ENCODE data around the gene PRKAG1.

The PRKAG1 gene

DNA sequence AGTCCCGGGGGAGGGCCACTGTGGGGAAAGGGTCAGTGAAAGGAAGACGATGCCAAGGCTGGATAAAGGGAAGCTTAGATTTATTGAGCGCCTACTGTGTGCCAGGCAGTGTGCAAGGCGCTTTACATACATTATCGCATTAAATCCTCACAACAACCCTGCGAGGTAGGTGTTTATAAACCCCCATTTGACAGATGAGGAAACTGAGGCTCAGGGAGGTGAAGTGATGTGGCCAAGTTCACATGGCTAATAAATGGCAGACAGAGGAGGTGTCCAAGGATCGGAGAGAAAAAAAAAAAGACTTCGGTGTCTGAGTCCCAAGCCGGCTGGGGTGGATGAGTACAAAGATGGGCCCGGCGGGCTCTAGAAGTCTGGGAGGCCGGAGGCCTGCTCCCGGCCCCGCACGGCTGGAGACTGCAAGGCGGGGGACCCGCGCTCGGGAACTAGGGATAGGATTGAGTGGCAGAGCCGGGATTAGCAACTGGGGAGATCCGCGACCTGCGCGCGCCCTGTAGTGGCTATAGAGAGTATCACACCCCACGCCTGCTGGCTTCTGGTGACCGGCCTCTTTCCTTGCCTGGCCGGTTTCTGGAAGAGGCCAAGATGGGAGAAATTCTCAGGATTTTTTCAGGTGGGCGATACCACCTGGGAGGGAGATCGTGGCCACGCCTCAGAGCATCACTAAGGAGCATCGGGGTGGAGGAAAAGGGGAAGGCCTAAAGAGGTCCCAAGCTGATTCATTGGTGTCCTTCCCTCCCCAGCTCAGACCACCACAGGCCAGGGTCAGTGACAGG lies 23.3 kb downstream of the PRKAG1 start:
- Histone ChIP-seq H3K27ac (ENCODE audit: insufficient read depth, low read length, poor library complexity, severe bottlenecking) (no peak overlapping the region), H3K36me3 (ENCODE audit: control insufficient read depth, insufficient read depth, low read length) (no peaks in the 10 kb centered on the region), H3K9me3 (ENCODE audit: control insufficient read depth, low read length) (no peaks in the 10 kb centered on the region), H3K4me3 (ENCODE audit: insufficient read depth, low read depth, low read length, poor library complexity, severe bottlenecking) (no peak overlapping the region), H3K4me1 (ENCODE audit: control insufficient read depth, insufficient read depth, low read length, poor library complexity, severe bottlenecking) (peaks cover 46% of the 10 kb centered on the region), H3K27me3 (replicated peaks; ENCODE audit: control insufficient read depth, insufficient read depth, low read length, poor library complexity, severe bottlenecking) (peaks cover 37% of the 10 kb centered on the region)
- peak in 2 of 3 donors; percentile 25 to 29 for DNase-seq

DNA sequence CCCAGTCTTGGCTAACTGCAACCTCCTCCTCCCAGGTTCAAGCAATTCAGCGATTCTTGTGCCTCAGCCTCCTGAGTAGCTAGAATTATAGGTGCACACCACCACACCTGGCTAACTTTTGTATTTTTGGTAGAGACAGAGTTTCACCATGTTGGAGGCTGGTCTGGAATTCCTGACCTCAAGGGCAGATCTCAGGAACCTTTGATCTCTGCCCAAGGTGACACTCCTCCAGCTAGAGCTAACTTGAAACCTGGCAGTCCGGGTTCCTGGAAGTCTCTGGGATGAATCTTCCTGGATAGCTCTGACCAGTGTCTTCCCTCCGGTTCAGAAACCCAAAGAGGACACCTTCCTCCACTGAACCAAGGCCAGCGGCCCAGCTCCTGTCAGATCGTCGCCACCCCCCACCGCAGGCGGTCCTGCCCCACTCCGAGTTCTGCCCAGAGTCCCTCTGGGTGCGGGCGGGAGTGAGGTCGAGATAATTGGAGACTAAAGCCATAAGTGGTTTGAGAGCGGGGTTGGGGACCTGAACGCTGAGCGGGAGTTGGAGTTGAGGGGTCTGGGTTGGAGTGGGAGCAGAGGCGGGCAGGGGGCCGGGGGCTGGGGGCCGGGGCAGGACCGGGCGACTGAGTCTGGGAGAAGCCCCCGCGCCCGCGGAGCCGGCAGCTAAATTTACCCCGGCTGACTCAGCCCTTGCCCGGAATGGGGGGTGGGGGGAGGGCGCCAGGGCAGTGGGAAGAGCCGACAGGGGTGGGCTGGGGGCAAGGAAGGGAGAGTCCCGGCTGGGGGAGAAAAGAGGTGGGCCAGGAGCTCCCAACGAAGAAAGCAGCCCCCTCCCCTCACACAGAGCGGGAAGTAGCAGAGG lies 24.1 kb downstream of the PRKAG1 start:
- Histone ChIP-seq H3K4me1 (ENCODE audit: control insufficient read depth, insufficient read depth, low read length, poor library complexity, severe bottlenecking) (peaks cover 37% of the 10 kb centered on the region), H3K4me3 (ENCODE audit: insufficient read depth, low read depth, low read length, poor library complexity, severe bottlenecking) (no peak overlapping the region), H3K27me3 (replicated peaks; ENCODE audit: control insufficient read depth, insufficient read depth, low read length, poor library complexity, severe bottlenecking) (peaks cover 30% of the 10 kb centered on the region), H3K27ac (ENCODE audit: insufficient read depth, low read length, poor library complexity, severe bottlenecking) (no peak overlapping the region), H3K36me3 (ENCODE audit: control insufficient read depth, insufficient read depth, low read length) (no peaks in the 10 kb centered on the region), H3K9me3 (ENCODE audit: control insufficient read depth, low read length) (no peaks in the 10 kb centered on the region)
- DNase-seq, result no peak

DNA sequence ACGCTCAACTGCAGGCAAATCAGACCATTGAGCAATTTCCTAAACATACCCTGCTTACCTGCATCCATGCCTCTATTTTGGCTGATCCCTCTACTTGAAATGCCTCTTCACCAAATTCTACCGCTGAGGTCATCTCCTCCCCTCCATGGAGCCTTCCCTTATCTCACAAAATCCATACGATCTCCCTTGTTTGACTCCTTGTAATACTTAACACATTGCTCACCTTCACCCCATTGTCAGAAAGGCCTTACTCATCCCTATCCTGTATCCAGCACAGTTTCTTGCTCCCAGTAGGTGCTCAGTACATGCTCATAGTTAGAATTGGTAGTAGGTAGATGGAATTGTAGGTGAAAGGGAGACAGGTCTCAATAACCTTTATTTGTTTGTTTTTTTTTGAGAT lies 24.8 kb downstream of the PRKAG1 start:
- H3K9me3 ChIP-seq (ENCODE audit: control insufficient read depth, low read length), result no peaks in the 10 kb centered on the region
- H3K4me3 ChIP-seq (ENCODE audit: insufficient read depth, low read depth, low read length, poor library complexity, severe bottlenecking), result no peak overlapping the region
- H3K36me3 ChIP-seq (ENCODE audit: control insufficient read depth, insufficient read depth, low read length), result no peaks in the 10 kb centered on the region
- no peak for DNase-seq
- H3K27me3 ChIP-seq (replicated peaks; ENCODE audit: control insufficient read depth, insufficient read depth, low read length, poor library complexity, severe bottlenecking), result peaks cover 27% of the 10 kb centered on the region
- peaks cover 32% of the 10 kb centered on the region for H3K4me1 ChIP-seq (ENCODE audit: control insufficient read depth, insufficient read depth, low read length, poor library complexity, severe bottlenecking)
- H3K27ac ChIP-seq (ENCODE audit: insufficient read depth, low read length, poor library complexity, severe bottlenecking), result no peak overlapping the region

DNA sequence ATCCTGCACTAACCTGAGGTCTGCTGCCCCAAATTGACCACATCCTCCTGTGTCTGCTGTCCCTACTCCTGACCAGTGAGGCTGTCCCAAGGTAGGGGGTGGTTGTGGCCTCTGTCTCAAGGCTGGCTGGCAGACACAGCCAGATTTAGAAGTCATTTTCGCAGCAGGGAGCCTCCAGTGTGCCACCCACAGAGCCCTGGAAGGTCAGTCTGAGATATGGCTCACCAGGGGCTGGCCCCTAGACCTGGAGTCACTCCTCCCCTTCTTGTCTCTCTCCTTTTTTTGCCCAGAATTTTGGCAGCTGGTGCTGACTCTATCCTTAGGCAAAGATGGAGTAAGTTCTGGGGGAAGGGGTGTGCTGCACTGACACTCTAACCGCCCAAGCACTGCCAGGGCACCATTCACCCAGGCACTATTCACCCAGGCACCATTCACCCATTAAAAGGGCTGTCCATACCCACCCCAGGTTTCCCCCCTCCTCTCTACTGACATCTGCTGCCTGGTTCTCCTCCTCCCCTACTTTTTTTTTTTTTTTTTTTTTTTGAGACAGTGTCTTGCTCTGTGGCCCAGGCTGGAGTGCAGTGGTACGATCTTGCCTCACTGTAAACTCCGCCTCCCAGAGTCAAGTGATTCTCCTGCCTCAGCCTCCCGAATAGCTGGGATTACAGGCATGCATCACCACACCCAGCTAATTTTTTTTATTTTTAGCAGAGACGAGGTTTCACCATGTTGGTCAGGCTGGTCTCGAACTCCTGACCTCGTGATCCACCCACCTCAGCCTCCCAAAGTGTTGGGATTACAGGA lies 27.1 kb downstream of the PRKAG1 start:
- Histone ChIP-seq H3K27ac (ENCODE audit: insufficient read depth, low read length, poor library complexity, severe bottlenecking) (no peak overlapping the region), H3K4me1 (ENCODE audit: control insufficient read depth, insufficient read depth, low read length, poor library complexity, severe bottlenecking) (peaks cover 11% of the 10 kb centered on the region), H3K4me3 (ENCODE audit: insufficient read depth, low read depth, low read length, poor library complexity, severe bottlenecking) (no peak overlapping the region), H3K36me3 (ENCODE audit: control insufficient read depth, insufficient read depth, low read length) (no peaks in the 10 kb centered on the region), H3K27me3 (replicated peaks; ENCODE audit: control insufficient read depth, insufficient read depth, low read length, poor library complexity, severe bottlenecking) (peaks cover 12% of the 10 kb centered on the region), H3K9me3 (ENCODE audit: control insufficient read depth, low read length) (no peaks in the 10 kb centered on the region)
- DNase-seq, result no peak

DNA sequence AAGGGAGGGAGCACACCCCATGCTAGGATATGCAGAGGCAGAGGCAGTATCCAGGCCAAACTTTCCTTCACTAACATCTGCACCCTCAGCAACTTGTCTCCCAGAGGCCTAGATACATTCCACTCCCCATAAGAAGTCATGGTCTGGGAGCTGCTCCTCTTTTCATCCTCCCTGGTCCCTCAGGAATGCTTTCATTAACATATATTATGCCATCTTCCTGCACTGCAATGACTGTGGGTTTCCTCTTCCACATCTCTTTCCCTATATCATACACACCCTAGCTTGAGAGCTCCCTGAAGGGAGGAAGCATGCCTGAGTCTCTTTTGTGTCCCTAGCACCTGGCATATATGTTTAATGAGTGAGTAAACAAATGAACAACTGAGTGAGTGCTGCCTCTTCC lies 28.0 kb downstream of the PRKAG1 start:
- peaks cover 10% of the 10 kb centered on the region for H3K4me1 ChIP-seq (ENCODE audit: control insufficient read depth, insufficient read depth, low read length, poor library complexity, severe bottlenecking)
- no peaks in the 10 kb centered on the region for H3K9me3 ChIP-seq (ENCODE audit: control insufficient read depth, low read length)
- DNase-seq, result no peak
- no peaks in the 10 kb centered on the region for H3K36me3 ChIP-seq (ENCODE audit: control insufficient read depth, insufficient read depth, low read length)
- H3K27me3 ChIP-seq (replicated peaks; ENCODE audit: control insufficient read depth, insufficient read depth, low read length, poor library complexity, severe bottlenecking), result peaks cover 12% of the 10 kb centered on the region
- H3K4me3 ChIP-seq (ENCODE audit: insufficient read depth, low read depth, low read length, poor library complexity, severe bottlenecking), result no peak overlapping the region
- no peak overlapping the region for H3K27ac ChIP-seq (ENCODE audit: insufficient read depth, low read length, poor library complexity, severe bottlenecking)

DNA sequence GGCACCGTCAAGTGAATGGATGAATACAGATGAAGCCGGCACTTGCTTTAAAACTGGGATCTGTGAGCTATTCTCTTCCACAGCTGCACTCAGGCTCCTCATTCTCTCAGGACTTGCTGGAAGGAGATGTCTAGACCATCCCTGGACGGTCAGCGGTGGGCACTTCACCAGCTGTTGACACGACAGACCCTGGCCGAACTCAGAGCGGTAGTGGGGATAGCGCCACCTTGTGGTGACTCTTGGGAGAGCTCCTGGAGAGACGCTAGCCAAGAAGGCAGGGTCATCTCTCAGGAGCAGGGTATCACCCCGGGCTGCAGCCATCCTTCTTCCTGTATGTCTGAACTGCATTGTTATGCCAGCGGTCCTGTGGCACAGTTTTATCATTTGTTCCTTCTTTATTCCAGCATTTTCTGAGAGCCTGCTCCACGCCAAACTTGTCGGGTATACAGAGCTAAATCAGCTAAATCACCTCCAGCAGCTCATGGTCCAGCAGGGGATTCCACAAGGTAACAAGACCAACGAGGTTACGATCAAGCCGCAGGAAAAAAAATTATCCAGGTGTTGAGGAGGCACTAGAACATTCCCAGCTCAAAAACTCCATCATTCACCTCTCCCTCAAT lies 30.4 kb downstream of the PRKAG1 start:
- Histone ChIP-seq H3K27me3 (replicated peaks; ENCODE audit: control insufficient read depth, insufficient read depth, low read length, poor library complexity, severe bottlenecking) (no peaks in the 10 kb centered on the region), H3K27ac (ENCODE audit: insufficient read depth, low read length, poor library complexity, severe bottlenecking) (no peak overlapping the region), H3K4me1 (ENCODE audit: control insufficient read depth, insufficient read depth, low read length, poor library complexity, severe bottlenecking) (peaks cover 3% of the 10 kb centered on the region), H3K4me3 (ENCODE audit: insufficient read depth, low read depth, low read length, poor library complexity, severe bottlenecking) (no peak overlapping the region), H3K9me3 (ENCODE audit: control insufficient read depth, low read length) (no peaks in the 10 kb centered on the region), H3K36me3 (ENCODE audit: control insufficient read depth, insufficient read depth, low read length) (no peaks in the 10 kb centered on the region)
- peak; percentile 53 to 65 (median 59) for DNase-seq

DNA sequence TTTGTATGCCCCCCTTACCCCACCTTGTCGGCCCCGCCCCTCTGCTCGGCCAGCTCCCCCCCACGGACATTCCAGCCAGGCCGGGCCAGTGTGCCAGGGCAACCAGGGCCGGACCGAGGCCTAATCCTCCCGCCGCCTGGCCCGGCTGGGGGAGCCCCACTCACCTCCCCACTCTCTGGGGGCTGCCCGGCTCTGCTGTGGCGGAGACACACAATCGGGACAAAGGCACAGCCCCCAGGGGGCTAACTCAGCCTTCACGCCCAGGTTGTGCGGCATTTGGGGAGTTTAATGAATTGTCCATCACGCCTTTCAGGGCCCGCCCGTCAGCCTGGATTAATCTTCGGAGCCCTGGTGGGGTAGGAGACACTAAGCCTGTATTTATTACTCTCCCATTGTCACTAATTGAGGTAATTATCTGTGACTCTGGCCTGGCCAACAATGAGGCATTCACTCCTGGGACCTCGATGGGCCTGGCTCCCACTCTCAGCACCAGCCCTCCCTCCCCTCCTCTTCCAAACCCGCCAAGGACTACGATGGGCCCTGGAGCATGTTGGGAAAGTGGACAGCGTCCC lies 31.8 kb downstream of the PRKAG1 start:
- no peaks in the 10 kb centered on the region for H3K27me3 ChIP-seq (replicated peaks; ENCODE audit: control insufficient read depth, insufficient read depth, low read length, poor library complexity, severe bottlenecking)
- no peak for DNase-seq
- no peak overlapping the region for H3K27ac ChIP-seq (ENCODE audit: insufficient read depth, low read length, poor library complexity, severe bottlenecking)
- H3K4me1 ChIP-seq (ENCODE audit: control insufficient read depth, insufficient read depth, low read length, poor library complexity, severe bottlenecking), result peaks cover 5% of the 10 kb centered on the region
- H3K9me3 ChIP-seq (ENCODE audit: control insufficient read depth, low read length), result no peaks in the 10 kb centered on the region
- H3K36me3 ChIP-seq (ENCODE audit: control insufficient read depth, insufficient read depth, low read length), result no peaks in the 10 kb centered on the region
- no peak overlapping the region for H3K4me3 ChIP-seq (ENCODE audit: insufficient read depth, low read depth, low read length, poor library complexity, severe bottlenecking)

DNA sequence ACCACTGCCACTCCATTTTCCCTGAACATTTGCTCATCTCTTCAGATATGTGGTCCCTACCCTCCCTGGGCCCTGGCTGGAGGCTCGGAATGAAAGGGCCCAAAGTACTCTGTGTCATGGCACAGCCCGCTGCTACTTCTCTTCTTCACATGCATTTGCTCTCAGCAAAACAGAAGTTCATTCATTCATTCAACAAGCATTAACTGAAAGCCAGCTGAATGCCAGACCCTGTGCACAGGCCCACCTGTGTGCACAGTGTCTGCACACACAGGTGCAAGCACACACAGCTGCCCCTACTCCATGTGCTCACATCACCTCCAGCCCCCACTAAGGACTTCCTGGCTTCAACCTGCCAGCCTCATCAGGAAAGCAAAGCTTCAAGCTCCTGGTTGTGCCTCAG lies 32.7 kb downstream of the PRKAG1 start:
- Histone ChIP-seq H3K4me3 (ENCODE audit: insufficient read depth, low read depth, low read length, poor library complexity, severe bottlenecking) (no peak overlapping the region), H3K27me3 (replicated peaks; ENCODE audit: control insufficient read depth, insufficient read depth, low read length, poor library complexity, severe bottlenecking) (no peaks in the 10 kb centered on the region), H3K36me3 (ENCODE audit: control insufficient read depth, insufficient read depth, low read length) (no peaks in the 10 kb centered on the region), H3K9me3 (ENCODE audit: control insufficient read depth, low read length) (no peaks in the 10 kb centered on the region), H3K27ac (ENCODE audit: insufficient read depth, low read length, poor library complexity, severe bottlenecking) (no peak overlapping the region), H3K4me1 (ENCODE audit: control insufficient read depth, insufficient read depth, low read length, poor library complexity, severe bottlenecking) (peaks cover 14% of the 10 kb centered on the region)
- DNase-seq, result no peak

DNA sequence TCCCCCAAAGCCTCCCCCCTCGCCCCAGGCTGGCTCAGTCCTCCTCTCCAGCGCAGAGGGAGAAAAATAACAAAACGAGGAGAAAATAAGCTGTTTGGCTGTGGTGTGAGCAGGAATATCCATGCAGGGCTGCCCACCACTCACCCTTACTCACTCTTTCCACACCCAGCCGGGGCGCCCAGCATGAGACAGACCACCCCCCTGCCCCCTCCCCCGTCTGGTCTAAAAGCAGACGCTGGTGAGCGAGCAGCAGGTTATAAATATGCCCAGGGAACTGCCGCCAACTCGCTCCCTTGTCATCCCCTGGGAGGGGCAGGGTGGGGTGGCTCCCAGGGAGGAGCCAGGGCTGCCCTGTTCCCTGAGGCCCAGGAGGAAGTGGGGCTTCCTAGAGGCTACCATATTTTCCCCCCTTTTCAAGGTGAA lies 33.1 kb downstream of the PRKAG1 start:
- Histone ChIP-seq H3K27me3 (replicated peaks; ENCODE audit: control insufficient read depth, insufficient read depth, low read length, poor library complexity, severe bottlenecking) (no peaks in the 10 kb centered on the region), H3K36me3 (ENCODE audit: control insufficient read depth, insufficient read depth, low read length) (no peaks in the 10 kb centered on the region), H3K4me3 (ENCODE audit: insufficient read depth, low read depth, low read length, poor library complexity, severe bottlenecking) (no peak overlapping the region), H3K9me3 (ENCODE audit: control insufficient read depth, low read length) (no peaks in the 10 kb centered on the region), H3K4me1 (ENCODE audit: control insufficient read depth, insufficient read depth, low read length, poor library complexity, severe bottlenecking) (peaks cover 18% of the 10 kb centered on the region), H3K27ac (ENCODE audit: insufficient read depth, low read length, poor library complexity, severe bottlenecking) (no peak overlapping the region)
- DNase-seq, result no peak

Data from effector memory CD4-positive, alpha-beta T cell (primary cell).